ENCODE measurements around the gene CD82. TPM values are rescaled to one million over a fixed set of nuclear protein-coding genes. Genes with fewer than 3 reads are reported as not detected.

Gene CD82
- total RNA-seq, 2 experiments from 2014 or later = 289 to 319 TPM

- POLR2A ChIA-PET = interaction anchor here (1.0 to 1.7 kb wide), 3 partner anchors 9 to 57 kb away, joined by 4 to 5 read pairs (median 4); no protein-coding TSS in a partner anchor
- peaks cover 47% of the 10 kb centered on the region for H3K4me1 Mint-ChIP-seq (ENCODE audit: low read depth)
Measured at GRCh38 chr11:44564670-44565210, 723 bp upstream of the CD82 start.

GRCh38 chr11:44565953-44566949 lies 788 bp downstream of the CD82 start:
- intact Hi-C loops (cut with micrococcal nuclease) = no loop called here
- DNase-seq = peak; percentile 26
- ATAC-seq = no peak
- Mint-ChIP-seq H3K27me3 (no peaks in the 10 kb centered on the region), H3K4me3 (peak overlapping the region; percentile 82), H3K9me3 (peaks cover 7% of the 10 kb centered on the region), H3K27ac (peak overlapping the region; percentile 92), H3K4me1 (ENCODE audit: low read depth) (peaks cover 48% of the 10 kb centered on the region), H3K36me3 (ENCODE audit: low read depth) (peaks cover 54% of the 10 kb centered on the region)
- TF ChIP-seq CTCF (IDR thresholded peaks at IDR 0.05) = no peak
- POLR2A ChIA-PET = interaction anchor here (0.6 to 1.7 kb wide), 9 partner anchors 8 to 1355 kb away, joined by 3 to 8 read pairs (median 3); no protein-coding TSS in a partner anchor
- CTCF ChIA-PET = interaction anchor here (0.7 to 13.8 kb wide), 5 partner anchors 8 to 47 kb away, joined by 3 to 307 read pairs (median 4); no protein-coding TSS in a partner anchor

More at GRCh38 chr11:44564670-44565210, 723 bp upstream of the CD82 start:
- CTCF ChIA-PET = interaction anchor here (0.9 to 13.8 kb wide), 4 partner anchors 9 to 347 kb away, joined by 3 to 307 read pairs (median 12); no protein-coding TSS in a partner anchor
- intact Hi-C loops (cut with micrococcal nuclease) = no loop called here
- Mint-ChIP-seq H3K9me3 (peaks cover 7% of the 10 kb centered on the region), H3K27me3 (no peaks in the 10 kb centered on the region), H3K36me3 (ENCODE audit: low read depth) (peaks cover 39% of the 10 kb centered on the region), H3K27ac (peak overlapping the region; percentile 79), H3K4me3 (peak overlapping the region; percentile 82)
- no peak for TF ChIP-seq CTCF (IDR thresholded peaks at IDR 0.05)
- no peak for ATAC-seq
- no peak for DNase-seq

- DNase-seq (peak; percentile 81), ATAC-seq (peak; percentile 5)
- ChIA-PET POLR2A (interaction anchor here (0.9 to 2.6 kb wide), 5 partner anchors 9 to 50 kb away, joined by 3 to 17 read pairs (median 3); no protein-coding TSS in a partner anchor), CTCF (interaction anchor here (13.8 kb wide), 1 partner anchor 46 kb away, joined by 307 read pairs; no protein-coding TSS in a partner anchor)
- Mint-ChIP-seq H3K27me3 (no peaks in the 10 kb centered on the region), H3K36me3 (ENCODE audit: low read depth) (peaks cover 61% of the 10 kb centered on the region), H3K9me3 (peaks cover 7% of the 10 kb centered on the region), H3K27ac (peak overlapping the region; percentile 92), H3K4me1 (ENCODE audit: low read depth) (peaks cover 53% of the 10 kb centered on the region), H3K4me3 (peak overlapping the region; percentile 82)
- no peak for TF ChIP-seq CTCF (IDR thresholded peaks at IDR 0.05)
- intact Hi-C loops (cut with micrococcal nuclease) = no loop called here
Measured at GRCh38 chr11:44566952-44567875, 1.8 kb downstream of the CD82 start.

GRCh38 chr11:44567876-44568256 lies 2.4 kb downstream of the CD82 start:
- intact Hi-C loops (cut with micrococcal nuclease) = no loop called here

More at GRCh38 chr11:44567876-44568256, 2.4 kb downstream of the CD82 start:
- Mint-ChIP-seq H3K27ac (peak overlapping the region; percentile 92), H3K4me1 (ENCODE audit: low read depth) (peaks cover 59% of the 10 kb centered on the region), H3K9me3 (peaks cover 7% of the 10 kb centered on the region), H3K4me3 (peak overlapping the region; percentile 82), H3K36me3 (ENCODE audit: low read depth) (peaks cover 68% of the 10 kb centered on the region), H3K27me3 (no peaks in the 10 kb centered on the region)
- no peak for TF ChIP-seq CTCF (IDR thresholded peaks at IDR 0.05)
- POLR2A ChIA-PET = interaction anchor here (0.9 to 2.6 kb wide), 2 partner anchors 9 to 29 kb away, joined by 3 to 17 read pairs; no protein-coding TSS in a partner anchor
- CTCF ChIA-PET = interaction anchor here (1.8 kb wide), 2 partner anchors 10 to 49 kb away, joined by 6 to 7 read pairs; no protein-coding TSS in a partner anchor
- no peak for ATAC-seq
- no peak for DNase-seq

Data from activated CD8-positive, alpha-beta T cell treated with anti-CD3 and anti-CD28 coated beads for 36 hours (primary cell).